ENCODE measurements around the gene CDC73.

GRCh38 chr1:193102662-193103061, 19.2 kb upstream of the CDC73 start:
- TF ChIP-seq CTCF (IDR thresholded peaks at IDR 0.05; ENCODE audit: extremely low read depth in 1 of 2, insufficient read depth in 1 of 2, low read depth in 1 of 2, low read length in 2 of 2) (no peak), POLR2A (IDR thresholded peaks at IDR 0.05; ENCODE audit: low read depth, low read length) (no peak), POLR2AphosphoS5 (IDR thresholded peaks at IDR 0.05; ENCODE audit: insufficient read depth, low read depth, low read length) (no peak), EZH2 (IDR thresholded peaks at IDR 0.05; ENCODE audit: borderline replicate concordance, low read depth, low read length, severe bottlenecking) (no peak), MAX (IDR thresholded peaks at IDR 0.05; ENCODE audit: insufficient read depth, insufficient read length) (no peak), JUN (IDR thresholded peaks at IDR 0.05; ENCODE audit: borderline replicate concordance, insufficient read depth, insufficient read length, low read depth) (no peak), FOS (IDR thresholded peaks at IDR 0.05; ENCODE audit: borderline replicate concordance, insufficient read depth, low read length) (no peak), GATA2 (IDR thresholded peaks at IDR 0.05; ENCODE audit: insufficient read depth, insufficient read length, low read depth, low read length) (no peak)
